Measurements from ENCODE around the gene FAM120B. TPM values are rescaled to one million over a fixed set of nuclear protein-coding genes. Genes with fewer than 3 reads are reported as not detected.

FAM120B gene
- polyA plus RNA-seq, 1 donor from 2014 or later, result 17.9 TPM

GRCh38 chr6:170450916-170451761 lies 144.6 kb downstream of the FAM120B start:
- Histone ChIP-seq H3K79me2 (replicated peaks; ENCODE audit: insufficient read depth, low read length) (no peaks in the 10 kb centered on the region), H3K4me3 (ENCODE audit: low read length) (no peak overlapping the region)

More at GRCh38 chr6:170450916-170451761, 144.6 kb downstream of the FAM120B start:
- no peaks in the 10 kb centered on the region for H3K9me2 ChIP-seq (ENCODE audit: insufficient read depth, low read length)
- no peaks in the 10 kb centered on the region for H3K36me3 ChIP-seq (ENCODE audit: insufficient read depth, low read length)
- no peaks in the 10 kb centered on the region for H3K9me3 ChIP-seq (ENCODE audit: low read length)
- H3K27me3 ChIP-seq (ENCODE audit: insufficient read depth, low read depth, low read length), result no peaks in the 10 kb centered on the region
- H3F3A ChIP-seq (ENCODE audit: insufficient read depth, low read length, poor library complexity, severe bottlenecking), result no peaks in the 10 kb centered on the region
- H3K27ac ChIP-seq (ENCODE audit: low read length), result no peak overlapping the region
- H4K20me1 ChIP-seq (ENCODE audit: insufficient read depth), result no peaks in the 10 kb centered on the region
- TF ChIP-seq TAF1 (IDR thresholded peaks at IDR 0.05; ENCODE audit: low read depth) (no peak), POLR2AphosphoS5 (IDR thresholded peaks at IDR 0.05) (no peak), CTCF (IDR thresholded peaks at IDR 0.05; ENCODE audit: poor library complexity, severe bottlenecking) (no peak), MXI1 (conservative IDR thresholded peaks at IDR 0.05; ENCODE audit: poor library complexity, severe bottlenecking) (no peak), RAD21 (conservative IDR thresholded peaks at IDR 0.05) (no peak), REST (IDR thresholded peaks at IDR 0.05; ENCODE audit: borderline replicate concordance) (no peak), EZH2 (IDR thresholded peaks at IDR 0.05; ENCODE audit: borderline replicate concordance, insufficient read depth, low read length, poor library complexity, severe bottlenecking) (no peak), EP300 (conservative IDR thresholded peaks at IDR 0.05; ENCODE audit: poor library complexity, severe bottlenecking) (no peak), SMC3 (conservative IDR thresholded peaks at IDR 0.05; ENCODE audit: poor library complexity) (no peak)
- H3K4me2 ChIP-seq (ENCODE audit: low read length), result no peak overlapping the region
- no peak overlapping the region for H3K9ac ChIP-seq (ENCODE audit: low read length)
- H2AFZ ChIP-seq (ENCODE audit: low read depth, low read length), result no peak overlapping the region
